OCI-LY7 (cell line): ENCODE measurements around the gene NBPF20. TPM values are rescaled to one million over a fixed set of nuclear protein-coding genes. Genes with fewer than 3 reads are reported as not detected.
"Not testable (repeated sequence)": the region's sequence is repeated elsewhere in the genome, so short reads cannot be mapped to it uniquely, and the experiment has no call there.

Experiments
- BruUV-seq: library from RNA; stranded (reverse); fragments of 400-500 nt; replicated peaks from 2 replicates; lab custom pipeline; 2021; lab: Mats Ljungman, UMichigan
- CTCF ChIA-PET: fragments of 300-600 bp; sonication (Branson Sonifier 250); formaldehyde crosslinking; loops from one replicate; lab custom pipeline; 2022; ENCODE audit warnings: antibody characterized with exemption; ENCODE audit not compliant: unreplicated experiment; lab: Charles Lee
- POLR2A ChIA-PET: fragments of 300-600 bp; sonication (Branson Sonifier 250); formaldehyde crosslinking; loops from one replicate; lab custom pipeline; 2022; ENCODE audit warnings: antibody characterized with exemption; lab: Charles Lee
- DNase-seq: peaks from one replicate; pipeline ENCODE4 v3.0.0-alpha.2; 2015; ENCODE audit warnings: low spot score
- H2AFZ ChIP-seq: fragments of 200-600 bp; sonication (generic), shearing (Covaris generic); 2 replicates; pipeline ENCODE4 v1.6.1; 2014; ENCODE audit warnings: mild to moderate bottlenecking, antibody characterized with exemption, low read length, moderate library complexity
- H3K27ac ChIP-seq: fragments of 200-600 bp; sonication (generic); 2 replicates; pipeline ENCODE4 v1.5.1; 2014; ENCODE audit warnings: mixed run types, low read depth, mild to moderate bottlenecking, moderate library complexity, low read length, inconsistent platforms; ENCODE audit not compliant: poor library complexity, severe bottlenecking
- H3K36me3 ChIP-seq: fragments of 200-600 bp; sonication (generic); 2 replicates; pipeline ENCODE4 v1.6.1; 2014; ENCODE audit warnings: mild to moderate bottlenecking, antibody characterized with exemption, low read length, moderate library complexity, mixed read lengths; ENCODE audit not compliant: insufficient read depth
- H3K4me1 ChIP-seq: fragments of 200-600 bp; sonication (generic); 2 replicates; pipeline ENCODE4 v1.5.1; 2014; ENCODE audit warnings: mild to moderate bottlenecking, low read length; ENCODE audit not compliant: insufficient read depth, poor library complexity, severe bottlenecking
- H3K4me2 ChIP-seq: fragments of 200-600 bp; sonication (generic); 2 replicates; pipeline ENCODE4 v1.6.1; 2014; ENCODE audit warnings: mild to moderate bottlenecking, low read length
- H3K4me3 ChIP-seq: fragments of 200-600 bp; sonication (generic); 2 replicates; pipeline ENCODE4 v1.5.1; 2014; ENCODE audit warnings: mild to moderate bottlenecking, low read depth, low read length; ENCODE audit not compliant: poor library complexity, severe bottlenecking
- H3K79me2 ChIP-seq: fragments of 200-600 bp; sonication (generic); 2 replicates; pipeline ENCODE4 v1.6.1; 2016; ENCODE audit warnings: low read depth, mild to moderate bottlenecking, low read length, moderate library complexity, mixed read lengths; ENCODE audit not compliant: insufficient read depth
- H3K9me2 ChIP-seq: fragments of 200-600 bp; sonication (generic); 2 replicates; pipeline ENCODE4 v1.6.1; 2016; ENCODE audit warnings: mild to moderate bottlenecking, low read length, mixed read lengths; ENCODE audit not compliant: insufficient read depth
- H3K9me3 ChIP-seq: fragments of 200-600 bp; sonication (generic); 2 replicates; pipeline ENCODE4 v1.6.1; 2014; ENCODE audit warnings: mild to moderate bottlenecking, mixed run types, low read length, mixed read lengths
- H4K20me1 ChIP-seq: fragments of 200-600 bp; sonication (generic); 2 replicates; pipeline ENCODE4 v1.6.1; 2014; ENCODE audit warnings: mild to moderate bottlenecking, antibody characterized with exemption, low read length, moderate library complexity, mixed read lengths; ENCODE audit not compliant: insufficient read depth
- intact Hi-C: fragments of 100-400 bp; cut with micrococcal nuclease; formaldehyde crosslinking; loops from one replicate; pipeline ENCODE4 v1.10.0; 2022; ENCODE audit not compliant: unreplicated experiment
- total RNA-seq, 2 experiments: library from RNA; depleted of rRNA in 1 of 2; stranded (reverse); fragments of >200 nt in 1 of 2; shearing (Covaris generic) in 1 of 2; gene quantifications; 2 replicates each; pipeline ENCODE4 v1.2.3, GENCODE V29; 2014 to 2022

Gene NBPF20
- total RNA-seq, 2 experiments from 2014 or later: 4.4 to 6.7 TPM

GRCh38 chr1:145431363-145432256 lies 6.2 kb upstream of the NBPF20 start:
- H3K9me3 ChIP-seq, H3K27ac ChIP-seq, H3K4me3 ChIP-seq, H3K36me3 ChIP-seq, CTCF ChIA-PET, H4K20me1 ChIP-seq, H3K9me2 ChIP-seq, BruUV-seq, H2AFZ ChIP-seq, intact Hi-C loops, H3K4me2 ChIP-seq, H3K79me2 ChIP-seq, H3K4me1 ChIP-seq, POLR2A ChIA-PET, DNase-seq: not testable (repeated sequence)

- H3K4me1 ChIP-seq, H3K27ac ChIP-seq, intact Hi-C loops, H3K4me3 ChIP-seq, H4K20me1 ChIP-seq, POLR2A ChIA-PET, H3K9me2 ChIP-seq, BruUV-seq, H3K4me2 ChIP-seq, H3K9me3 ChIP-seq, H3K36me3 ChIP-seq, CTCF ChIA-PET, H3K79me2 ChIP-seq, H2AFZ ChIP-seq, DNase-seq: not testable (repeated sequence)
Observed at GRCh38 chr1:145430830-145431229, 5.4 kb upstream of the NBPF20 start.

GRCh38 chr1:145429329-145429728 lies 3.9 kb upstream of the NBPF20 start:
- H3K4me1 ChIP-seq, H3K27ac ChIP-seq, H3K4me2 ChIP-seq, H3K9me2 ChIP-seq, H3K36me3 ChIP-seq, intact Hi-C loops, DNase-seq, BruUV-seq, H4K20me1 ChIP-seq, H2AFZ ChIP-seq, CTCF ChIA-PET, H3K79me2 ChIP-seq, POLR2A ChIA-PET, H3K4me3 ChIP-seq, H3K9me3 ChIP-seq: not testable (repeated sequence)

- peak overlapping the region; percentile 83; the same call in 1 of the 2 replicates for H2AFZ ChIP-seq
- DNase-seq: peak; percentile 32
- BruUV-seq, H3K36me3 ChIP-seq, H3K9me3 ChIP-seq, H4K20me1 ChIP-seq, POLR2A ChIA-PET, H3K4me1 ChIP-seq, CTCF ChIA-PET, H3K9me2 ChIP-seq, H3K79me2 ChIP-seq, H3K27ac ChIP-seq, intact Hi-C loops: not testable (repeated sequence)
- H3K4me2 ChIP-seq: peak overlapping the region; percentile 97
- peak overlapping the region; percentile 73 for H3K4me3 ChIP-seq
Observed at GRCh38 chr1:145424612-145425435, 579 bp downstream of the NBPF20 start.

- BruUV-seq, POLR2A ChIA-PET, H3K36me3 ChIP-seq, H3K4me1 ChIP-seq, CTCF ChIA-PET, H3K27ac ChIP-seq, H3K4me3 ChIP-seq, DNase-seq, H3K9me2 ChIP-seq, intact Hi-C loops, H4K20me1 ChIP-seq, H3K9me3 ChIP-seq, H3K79me2 ChIP-seq, H2AFZ ChIP-seq, H3K4me2 ChIP-seq: not testable (repeated sequence)
Observed at GRCh38 chr1:145415149-145415548, 10.3 kb downstream of the NBPF20 start.

GRCh38 chr1:145407266-145407665 lies 18.1 kb downstream of the NBPF20 start:
- BruUV-seq, DNase-seq, H2AFZ ChIP-seq, H3K4me1 ChIP-seq, H3K4me2 ChIP-seq, intact Hi-C loops, H3K79me2 ChIP-seq, H3K9me2 ChIP-seq, CTCF ChIA-PET, H3K27ac ChIP-seq, H3K9me3 ChIP-seq, H3K4me3 ChIP-seq, H3K36me3 ChIP-seq, POLR2A ChIA-PET, H4K20me1 ChIP-seq: not testable (repeated sequence)
